Endothelial cell of umbilical vein (primary cell): ENCODE measurements around the gene STX12. TPM values are rescaled to one million over a fixed set of nuclear protein-coding genes. Genes with fewer than 3 reads are reported as not detected.

ENCODE experiments used
- BruUV-seq: library from RNA; stranded (reverse); fragments of 400-500 nt; replicated peaks from 2 replicates; lab custom pipeline; 2021; lab: Mats Ljungman, UMichigan
- CTCF ChIA-PET: fragments of 300-600, 350-600 bp; sonication (Branson Sonifier 250); formaldehyde crosslinking; loops from one replicate; lab custom pipeline; 2021; ENCODE audit warnings: antibody characterized with exemption, inconsistent platforms; lab: Charles Lee
- POLR2A ChIA-PET: fragments of 300-600, 350-600 bp; sonication (Branson Sonifier 250); formaldehyde crosslinking; loops from one replicate; lab custom pipeline; 2021; ENCODE audit warnings: antibody characterized with exemption, inconsistent platforms; lab: Charles Lee
- DNase-seq: peaks from one replicate; pipeline ENCODE4 v3.0.0-alpha.2; 2011; ENCODE audit warnings: low read depth, low spot score
- FAIRE-seq: peaks from 2 replicates; lab custom pipeline; 2011; peaks lifted over from hg19 to GRCh38; lab: Jason Lieb, UNC
- H2AFZ ChIP-seq: 2 replicates; pipeline ENCODE4 v1.6.0; 2012; ENCODE audit warnings: low read depth, low read length, control low read depth, inconsistent platforms
- H3K27ac ChIP-seq: 2 replicates; pipeline ENCODE4 v1.5.1; 2011; ENCODE audit warnings: low read depth, mild to moderate bottlenecking, control low read depth, low read length, moderate library complexity; ENCODE audit not compliant: insufficient read depth
- H3K27me3 ChIP-seq, 2 experiments: 2 replicates each; pipeline versions ENCODE4 v1.6.0 to v1.6.1; 2011; ENCODE audit warnings: low read length in 2 of 2, mixed read lengths in 1 of 2; ENCODE audit not compliant: control insufficient read depth in 2 of 2, insufficient read depth in 2 of 2
- H3K36me3 ChIP-seq, 2 experiments: 2 replicates in 1 of 2; 3 replicates in 1 of 2; pipeline ENCODE4 v1.5.1; 2011; ENCODE audit warnings: low read length in 2 of 2, mild to moderate bottlenecking in 1 of 2, moderate library complexity in 1 of 2; ENCODE audit not compliant: control insufficient read depth in 2 of 2, insufficient read depth in 2 of 2; ENCODE audit errors: extremely low read depth in 1 of 2
- H3K4me1 ChIP-seq: 3 replicates; pipeline ENCODE4 v1.5.1; 2011; ENCODE audit warnings: mild to moderate bottlenecking, low read length; ENCODE audit not compliant: control insufficient read depth, insufficient read depth; ENCODE audit errors: extremely low read depth
- H3K4me2 ChIP-seq: 2 replicates; pipeline ENCODE4 v1.6.1; 2011; ENCODE audit warnings: low read length, control low read depth, mixed read lengths; ENCODE audit not compliant: insufficient read depth
- H3K4me3 ChIP-seq, 3 experiments: fragments of 200-600 bp in 1 of 3; sonication (generic), shearing (Covaris generic) in 1 of 3; replicated peaks in 1 of 3; 2 replicates each; pipeline ENCODE4 v1.5.1; 2011 to 2016; ENCODE audit warnings: control low read depth in 3 of 3, low read length in 3 of 3, mild to moderate bottlenecking in 2 of 3, inconsistent platforms in 1 of 3, low read depth in 1 of 3, moderate library complexity in 1 of 3; ENCODE audit not compliant: insufficient read depth in 1 of 3
- H3K79me2 ChIP-seq: 2 replicates; pipeline ENCODE4 v1.6.0; 2012; ENCODE audit warnings: low read length, inconsistent platforms; ENCODE audit not compliant: control insufficient read depth, insufficient read depth
- H3K9ac ChIP-seq: replicated peaks from 2 replicates; pipeline ENCODE3; 2011; ENCODE audit warnings: low read length, control low read depth; ENCODE audit not compliant: insufficient read depth; ENCODE audit errors: extremely low read depth
- H3K9me1 ChIP-seq: replicated peaks from 3 replicates; pipeline ENCODE4 v1.6.0; 2011; ENCODE audit warnings: mild to moderate bottlenecking, low read length; ENCODE audit not compliant: control insufficient read depth, insufficient read depth; ENCODE audit errors: extremely low read depth
- H3K9me3 ChIP-seq: replicated peaks from 2 replicates; pipeline ENCODE4 v1.5.1; 2012; ENCODE audit warnings: low read length, inconsistent platforms; ENCODE audit not compliant: control insufficient read depth, insufficient read depth
- H4K20me1 ChIP-seq: replicated peaks from 2 replicates; pipeline ENCODE3; 2011; ENCODE audit warnings: mild to moderate bottlenecking, low read length; ENCODE audit not compliant: control insufficient read depth, insufficient read depth; ENCODE audit errors: extremely low read depth
- CTCF ChIP-seq, 2 donors: IDR thresholded peaks; 1 replicate in 1 of 2; 2 replicates in 1 of 2; pipeline ENCODE4 v1.5.1; 2011; ENCODE audit warnings: low read length in 2 of 2, mild to moderate bottlenecking in 2 of 2, moderate library complexity in 2 of 2, control low read depth in 1 of 2, inconsistent platforms in 1 of 2, low read depth in 1 of 2; ENCODE audit not compliant: insufficient read depth in 1 of 2; ENCODE audit errors: extremely low read depth in 1 of 2
- EZH2 ChIP-seq: IDR thresholded peaks from 2 replicates; pipeline ENCODE4 v1.6.1; 2012; ENCODE audit warnings: borderline replicate concordance, low read depth, mild to moderate bottlenecking, moderate library complexity, low read length, inconsistent platforms; ENCODE audit not compliant: severe bottlenecking
- FOS ChIP-seq: IDR thresholded peaks from 2 replicates; pipeline ENCODE4 v1.6.1; 2011; ENCODE audit warnings: mild to moderate bottlenecking, low read length, moderate library complexity, borderline replicate concordance; ENCODE audit not compliant: insufficient read depth
- GATA2 ChIP-seq: IDR thresholded peaks from 2 replicates; pipeline ENCODE4 v1.7.0; 2011; ENCODE audit warnings: low read depth, mild to moderate bottlenecking, moderate library complexity, mixed read lengths, low read length; ENCODE audit not compliant: insufficient read length, insufficient read depth
- JUN ChIP-seq: IDR thresholded peaks from 2 replicates; pipeline ENCODE4 v1.6.1; 2011; ENCODE audit warnings: borderline replicate concordance, low read depth; ENCODE audit not compliant: insufficient read length, insufficient read depth
- MAX ChIP-seq: IDR thresholded peaks from 2 replicates; pipeline ENCODE4 v1.6.1; 2011; ENCODE audit not compliant: insufficient read depth, insufficient read length
- POLR2AphosphoS5 ChIP-seq: IDR thresholded peaks from 2 replicates; pipeline ENCODE4 v1.6.1; 2012; ENCODE audit warnings: low read depth, mild to moderate bottlenecking, control low read depth, low read length, moderate library complexity; ENCODE audit not compliant: insufficient read depth
- dilution Hi-C: fragments of 300-500 bp; cut with MboI; formaldehyde crosslinking; loops from one replicate; pipeline ENCODE4 v1.15.0; 2019; ENCODE audit warnings: low sequenced_read_pairs; ENCODE audit not compliant: extremely low pct_ligation_motif_present
- intact Hi-C: fragments of 100-400 bp; cut with micrococcal nuclease; formaldehyde crosslinking; loops from one replicate; pipeline ENCODE4 v1.10.0; 2022
- polyA plus RNA-seq, 4 experiments: library from polyadenylated mRNA; depleted of rRNA in 3 of 4; stranded (reverse) in 3 of 4; unstranded in 1 of 4; fragments of >200 nt; gene quantifications; 2 replicates each; pipeline versions ENCODE4 v1.2.1 to v1.2.3, GENCODE V29; 2011 to 2012; ENCODE audit warnings: missing spikeins in 1 of 4
- total RNA-seq: library from RNA; stranded (reverse); gene quantifications from 2 replicates; pipeline ENCODE4 v1.2.3, GENCODE V29; 2021

Gene STX12
- total and polyA plus RNA-seq, 2 donors (not counting 3 experiments of a cell fraction or from before 2014, with no cell fraction given) = 28.7 to 90.3 TPM

DNA sequence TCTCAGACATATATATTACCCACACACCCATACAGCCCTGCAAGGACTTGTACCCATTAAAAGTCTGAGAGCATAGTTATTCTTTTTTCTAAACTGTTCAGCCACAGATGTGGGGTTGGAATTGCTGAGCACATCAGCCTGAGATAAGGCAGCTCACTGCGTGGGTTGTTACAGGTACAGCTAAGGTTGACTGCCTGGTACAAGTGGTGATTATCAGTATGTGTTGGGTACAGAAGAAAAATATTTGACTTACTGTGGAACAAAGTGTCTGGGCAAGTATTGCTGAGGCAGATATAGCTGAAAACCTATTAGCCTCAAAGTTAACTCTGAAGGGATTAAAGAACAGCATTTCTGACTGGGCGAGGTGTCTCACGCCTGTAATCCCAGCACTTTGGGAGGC, 5.0 kb downstream of the STX12 start:
- H3K4me3 ChIP-seq = no peak overlapping the region
- H3K27ac ChIP-seq = no peak overlapping the region
- BruUV-seq = no TSS peak
- H4K20me1 ChIP-seq = peaks cover 3% of the 10 kb centered on the region
- no peak overlapping the region for H2AFZ ChIP-seq
- H3K36me3 ChIP-seq = peaks cover 2 to 4% of the 10 kb centered on the region in 2 experiments
- TF ChIP-seq FOS (no peak), MAX (no peak), POLR2AphosphoS5 (peak; percentile 11), GATA2 (no peak), CTCF (IDR thresholded peaks at IDR 0.05; ENCODE audit: extremely low read depth in 1 of 2, insufficient read depth in 1 of 2, low read depth in 1 of 2, low read length in 2 of 2) (no peak), EZH2 (no peak), JUN (no peak)
- dilution Hi-C loops (no loop called here), intact Hi-C loops (no loop called here)
- FAIRE-seq = no peak
- no peak for DNase-seq
- peaks cover 17% of the 10 kb centered on the region for H3K4me1 ChIP-seq
- H3K9me3 ChIP-seq = no peaks in the 10 kb centered on the region
- peaks cover 95% of the 10 kb centered on the region for H3K79me2 ChIP-seq
- no peaks in the 10 kb centered on the region for H3K9me1 ChIP-seq
- H3K9ac ChIP-seq = no peak overlapping the region
- CTCF ChIA-PET = no interaction called here
- POLR2A ChIA-PET = no interaction called here
- H3K4me2 ChIP-seq = no peak overlapping the region
- no peaks in the 10 kb centered on the region for H3K27me3 ChIP-seq
